T47D (cell line): ENCODE measurements around the gene OXLD1.

Experiments used
- DNase-seq, 2 experiments: peaks; one replicate each; pipeline versions ENCODE4 v3.0.0 to v3.0.0-alpha.2; 2011 to 2012; ENCODE audit warnings: low read depth in 1 of 2, low spot score in 1 of 2
- JUND ChIP-seq: IDR thresholded peaks from 2 replicates; pipeline ENCODE4 v1.6.1; 2012; ENCODE audit warnings: low read depth
- in situ Hi-C: cut with HindIII; loops from 2 replicates; pipeline ENCODE4 v1.10.0; 2016; ENCODE audit warnings: low sequenced_read_pairs, low pct_unique_long_range_greater_than_20kb

The OXLD1 gene

DNA sequence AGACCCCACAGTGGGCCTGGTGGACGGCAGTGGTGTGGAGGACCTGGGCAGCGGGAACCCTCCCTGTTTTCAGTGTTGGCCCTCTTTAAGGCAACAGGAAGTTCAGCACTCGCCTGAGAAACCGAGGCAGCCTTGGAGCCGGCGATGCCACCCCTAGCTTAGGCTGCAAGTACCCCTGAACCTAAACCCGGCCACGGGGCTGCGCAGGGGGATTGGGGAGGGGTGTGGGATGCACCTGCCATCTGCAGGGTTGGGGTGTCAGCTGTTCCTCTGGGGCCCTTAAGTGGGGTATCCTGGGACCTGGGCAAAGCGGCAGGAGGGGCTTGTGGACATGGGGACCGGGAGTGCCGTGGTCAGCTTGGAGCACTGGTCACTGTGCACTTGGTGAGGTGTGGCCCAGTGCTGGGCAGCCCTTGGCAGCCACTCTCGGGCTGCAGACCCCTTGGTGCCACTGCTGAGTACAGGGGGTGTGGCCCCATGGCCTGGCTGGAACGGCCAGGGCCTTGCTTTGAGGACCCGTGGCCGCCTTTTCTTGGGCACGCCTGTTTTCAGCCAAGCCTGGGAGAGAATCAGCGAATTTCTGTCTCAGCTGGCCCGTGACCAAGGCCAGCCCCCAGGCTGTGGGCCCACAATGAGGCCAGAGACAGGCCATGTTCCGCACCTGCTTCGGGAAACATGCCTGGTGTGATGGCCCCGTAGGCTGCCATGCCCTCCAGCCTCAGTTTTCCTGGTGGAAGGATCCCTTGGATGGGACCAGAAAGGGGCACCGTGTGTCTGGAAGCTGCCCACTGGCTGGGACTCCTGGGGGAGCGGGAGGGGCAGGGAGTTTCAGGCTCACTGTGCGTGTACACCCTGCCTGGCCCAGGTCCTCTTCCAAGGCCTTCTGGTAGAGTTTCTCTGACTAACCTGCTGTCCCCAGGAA is 41.6 kb upstream of the OXLD1 start:
- TF ChIP-seq JUND = no peak
- DNase-seq = no peak
- in situ Hi-C loops = no loop called here

DNA sequence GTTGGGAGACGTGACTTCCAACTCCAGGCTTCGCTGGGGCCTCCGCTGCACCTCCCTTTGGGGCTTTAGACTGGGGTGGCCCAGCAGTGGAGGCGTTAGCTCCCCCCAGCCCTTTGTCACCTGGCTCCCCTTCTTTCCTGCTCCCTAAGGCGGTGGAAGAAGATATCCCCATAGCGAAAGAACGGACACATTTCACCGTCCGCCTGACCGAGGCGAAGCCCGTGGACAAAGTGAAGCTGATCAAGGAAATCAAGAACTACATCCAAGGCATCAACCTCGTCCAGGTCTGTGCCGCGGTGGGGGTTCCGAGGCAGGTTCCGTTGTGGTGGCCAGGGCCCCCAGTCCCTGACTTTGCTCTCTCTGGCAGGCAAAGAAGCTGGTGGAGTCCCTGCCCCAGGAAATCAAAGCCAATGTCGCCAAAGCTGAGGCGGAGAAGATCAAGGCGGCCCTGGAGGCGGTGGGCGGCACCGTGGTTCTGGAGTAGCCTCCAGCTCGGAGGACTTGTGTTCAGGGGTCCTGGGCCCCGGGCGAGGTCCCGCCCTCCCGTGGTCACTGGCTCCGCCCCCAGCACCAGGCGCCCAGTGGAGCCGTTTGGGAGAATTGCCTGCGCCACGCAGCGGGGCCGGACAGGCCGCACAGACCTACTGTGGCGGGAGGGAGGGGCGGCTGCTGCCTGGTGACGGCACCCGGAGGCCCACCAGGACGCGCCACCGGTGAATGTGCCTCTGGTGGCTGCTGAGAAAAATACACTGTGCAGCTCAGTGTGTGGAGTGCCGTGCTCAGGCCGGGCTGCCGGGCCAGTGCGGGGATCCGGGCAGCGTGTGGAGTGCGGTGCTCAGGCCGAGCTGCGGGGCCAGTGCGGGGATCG is 40.6 kb upstream of the OXLD1 start:
- TF ChIP-seq JUND = no peak
- in situ Hi-C loops = no loop called here
- DNase-seq = no peak

DNA sequence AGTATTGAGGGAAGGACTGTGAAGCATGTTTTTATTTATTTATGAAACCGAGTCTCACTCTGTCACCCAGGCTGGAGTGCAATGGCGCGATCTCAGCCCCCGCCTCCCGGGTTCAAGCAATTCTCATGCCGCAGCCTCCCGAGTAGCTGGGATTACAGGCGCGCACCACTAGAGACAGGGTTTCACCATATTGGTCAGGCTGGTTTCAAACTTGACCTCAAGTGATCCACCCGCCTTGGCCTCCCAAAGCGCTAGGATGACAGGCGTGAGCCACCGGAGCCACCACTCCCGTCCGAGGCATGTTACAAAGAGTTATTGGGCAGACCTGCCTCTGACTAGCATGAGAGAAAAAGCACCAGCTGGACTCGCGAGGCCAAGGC is 39.8 kb upstream of the OXLD1 start:
- TF ChIP-seq JUND = no peak
- in situ Hi-C loops = no loop called here
- DNase-seq = no peak

DNA sequence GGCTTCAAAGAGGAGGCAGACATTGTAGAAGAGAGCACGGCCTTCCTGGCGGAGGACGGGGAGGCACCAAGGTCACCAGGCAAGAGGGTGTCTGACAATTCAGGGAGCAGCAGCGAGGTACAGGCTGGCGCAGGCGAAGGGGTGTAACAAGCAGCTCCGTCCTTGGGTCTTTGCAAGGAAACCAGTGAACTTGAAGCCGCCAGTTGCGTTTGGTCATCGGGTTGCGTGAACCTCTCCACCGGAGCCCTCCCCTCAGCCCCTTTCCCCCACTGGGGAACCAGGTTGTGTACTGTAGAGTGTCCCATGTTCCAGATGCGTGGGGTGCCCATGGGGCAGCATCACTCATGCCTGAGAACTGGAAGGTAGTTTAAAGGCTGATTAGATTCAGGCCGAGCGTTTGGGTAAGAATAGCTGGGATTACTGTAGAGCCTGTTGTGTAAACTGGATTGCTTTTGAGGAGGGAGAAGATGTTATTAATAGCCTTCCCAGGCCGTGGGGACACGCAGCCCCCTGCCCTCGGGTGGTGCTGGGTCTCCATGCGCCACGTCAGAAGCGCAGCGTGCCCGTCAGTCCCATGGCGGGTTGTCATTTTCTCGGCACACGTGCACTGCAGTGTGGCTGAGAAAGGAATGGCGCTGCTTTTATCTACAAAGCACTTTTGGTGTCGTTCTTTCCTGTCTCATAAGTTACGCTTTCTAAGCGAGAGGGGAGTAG is 39.3 kb upstream of the OXLD1 start:
- no peak for DNase-seq
- in situ Hi-C loops = no loop called here
- TF ChIP-seq JUND = no peak

DNA sequence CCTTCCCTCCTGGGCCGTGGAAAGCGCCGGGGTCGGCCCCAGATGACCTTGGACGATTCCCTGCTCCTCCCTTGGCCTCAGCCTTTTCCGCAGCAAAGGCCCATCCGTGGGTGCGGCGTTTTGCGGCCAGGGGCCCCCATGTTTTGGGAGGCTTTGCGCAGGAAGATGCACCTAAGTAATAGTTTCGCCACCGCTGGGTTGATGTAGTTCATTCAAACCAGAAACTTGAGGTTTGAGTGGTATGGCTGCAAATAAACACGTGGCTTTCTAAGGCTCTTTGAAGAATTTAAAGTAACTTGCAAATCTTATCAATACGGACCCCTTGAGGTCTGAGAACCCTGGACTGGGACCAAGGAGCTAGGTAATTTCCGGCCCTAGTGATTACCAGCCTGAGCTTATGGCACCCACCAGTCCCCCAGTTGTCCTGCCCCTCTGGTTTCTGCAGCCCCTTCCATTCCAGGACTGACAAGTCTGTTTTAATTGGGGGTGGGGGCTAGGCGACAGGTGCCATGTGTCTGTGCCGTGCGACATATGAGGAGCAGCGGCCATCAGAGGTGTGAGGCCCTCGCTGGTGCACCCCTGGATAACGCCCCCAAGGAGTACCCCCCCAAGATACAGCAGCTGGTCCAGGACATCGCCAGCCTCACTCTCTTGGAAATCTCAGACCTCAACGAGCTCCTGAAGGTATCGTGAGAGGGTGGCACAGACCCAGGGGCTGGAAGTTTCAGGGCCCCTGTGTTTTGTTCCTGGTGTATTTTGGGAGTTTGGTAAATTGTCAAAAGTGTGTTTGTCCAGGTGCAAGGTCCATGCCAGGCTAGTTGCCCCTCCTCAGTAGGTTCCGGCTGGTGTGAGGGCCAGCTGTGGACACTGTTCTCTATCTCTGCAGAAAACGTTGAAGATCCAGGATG is 37.6 kb upstream of the OXLD1 start:
- TF ChIP-seq JUND = no peak
- in situ Hi-C loops = no loop called here
- DNase-seq = no peak

DNA sequence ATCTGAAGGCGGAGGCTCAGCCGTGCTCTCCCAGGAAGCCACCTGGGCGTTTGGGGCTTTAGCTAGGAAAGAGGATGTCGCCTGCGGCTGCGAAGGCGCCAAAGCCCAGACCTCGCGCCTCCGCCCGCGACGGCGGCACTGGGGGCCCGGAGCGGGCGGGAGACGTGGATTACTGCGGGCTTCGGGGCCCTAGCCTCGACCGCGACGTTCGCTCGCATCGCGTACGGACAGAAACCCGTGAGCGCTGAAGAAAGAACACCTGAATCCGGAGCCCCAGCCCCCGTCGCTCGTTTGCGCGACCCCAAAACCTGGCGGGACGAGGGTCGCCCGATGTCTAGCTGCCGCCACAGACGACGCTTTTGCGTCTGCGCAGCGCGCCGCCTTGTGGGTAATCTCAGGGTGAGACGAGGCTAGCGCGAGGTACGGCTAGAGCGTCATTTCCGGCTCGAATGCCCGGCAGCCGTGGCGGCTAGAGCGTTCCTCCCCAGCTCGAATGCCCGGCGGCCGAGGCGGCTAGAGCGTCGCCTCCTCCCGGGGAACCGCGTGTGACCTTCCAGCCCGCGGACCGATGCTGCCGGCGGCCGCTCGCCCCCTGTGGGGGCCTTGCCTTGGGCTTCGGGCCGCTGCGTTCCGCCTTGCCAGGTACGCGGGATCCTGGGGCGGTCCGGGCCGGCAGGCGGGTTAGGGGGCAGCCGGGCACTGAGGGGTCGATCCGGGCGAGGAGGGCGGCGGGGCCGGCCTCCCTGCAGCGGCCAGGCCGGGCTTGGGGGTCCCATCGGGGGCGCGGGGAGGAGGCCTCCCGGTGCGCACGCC is 36.7 kb upstream of the OXLD1 start, which contains the start of gene MRPL12:
MRPL12 (plus strand) TSS at position 434 of the 813 bp plus-strand sequence; CDS start at position 569, 135 bp downstream.
- no peak for TF ChIP-seq JUND
- in situ Hi-C loops = no loop called here
- peak; percentile 95 to 99 for DNase-seq

DNA sequence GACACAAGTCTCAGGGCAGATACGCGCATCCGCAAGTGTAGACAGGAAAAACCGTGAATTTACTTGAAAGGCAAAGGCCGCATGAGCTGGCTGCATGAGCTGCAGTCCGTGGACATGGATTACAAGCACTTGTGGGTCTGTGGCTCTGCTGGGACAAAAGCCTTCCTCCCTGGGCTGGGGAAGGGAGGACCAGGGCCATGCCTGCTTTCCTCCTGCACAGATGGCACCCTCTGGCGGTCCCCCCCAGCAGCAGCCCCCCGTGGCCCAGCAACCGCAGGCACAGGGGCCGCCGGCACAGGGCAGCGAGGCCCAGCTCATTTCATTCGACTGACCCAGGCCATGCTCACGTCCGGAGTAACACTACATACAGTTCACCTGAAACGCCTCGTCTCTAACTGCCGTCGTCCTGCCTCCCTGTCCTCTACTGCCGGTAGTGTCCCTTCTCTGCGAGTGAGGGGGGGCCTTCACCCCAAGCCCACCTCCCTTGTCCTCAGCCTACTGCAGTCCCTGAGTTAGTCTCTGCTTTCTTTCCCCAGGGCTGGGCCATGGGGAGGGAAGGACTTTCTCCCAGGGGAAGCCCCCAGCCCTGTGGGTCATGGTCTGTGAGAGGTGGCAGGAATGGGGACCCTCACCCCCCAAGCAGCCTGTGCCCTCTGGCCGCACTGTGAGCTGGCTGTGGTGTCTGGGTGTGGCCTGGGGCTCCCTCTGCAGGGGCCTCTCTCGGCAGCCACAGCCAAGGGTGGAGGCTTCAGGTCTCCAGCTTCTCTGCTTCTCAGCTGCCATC is 35.1 kb upstream of the OXLD1 start:
- in situ Hi-C loops = no loop called here
- DNase-seq = no peak
- no peak for TF ChIP-seq JUND

DNA sequence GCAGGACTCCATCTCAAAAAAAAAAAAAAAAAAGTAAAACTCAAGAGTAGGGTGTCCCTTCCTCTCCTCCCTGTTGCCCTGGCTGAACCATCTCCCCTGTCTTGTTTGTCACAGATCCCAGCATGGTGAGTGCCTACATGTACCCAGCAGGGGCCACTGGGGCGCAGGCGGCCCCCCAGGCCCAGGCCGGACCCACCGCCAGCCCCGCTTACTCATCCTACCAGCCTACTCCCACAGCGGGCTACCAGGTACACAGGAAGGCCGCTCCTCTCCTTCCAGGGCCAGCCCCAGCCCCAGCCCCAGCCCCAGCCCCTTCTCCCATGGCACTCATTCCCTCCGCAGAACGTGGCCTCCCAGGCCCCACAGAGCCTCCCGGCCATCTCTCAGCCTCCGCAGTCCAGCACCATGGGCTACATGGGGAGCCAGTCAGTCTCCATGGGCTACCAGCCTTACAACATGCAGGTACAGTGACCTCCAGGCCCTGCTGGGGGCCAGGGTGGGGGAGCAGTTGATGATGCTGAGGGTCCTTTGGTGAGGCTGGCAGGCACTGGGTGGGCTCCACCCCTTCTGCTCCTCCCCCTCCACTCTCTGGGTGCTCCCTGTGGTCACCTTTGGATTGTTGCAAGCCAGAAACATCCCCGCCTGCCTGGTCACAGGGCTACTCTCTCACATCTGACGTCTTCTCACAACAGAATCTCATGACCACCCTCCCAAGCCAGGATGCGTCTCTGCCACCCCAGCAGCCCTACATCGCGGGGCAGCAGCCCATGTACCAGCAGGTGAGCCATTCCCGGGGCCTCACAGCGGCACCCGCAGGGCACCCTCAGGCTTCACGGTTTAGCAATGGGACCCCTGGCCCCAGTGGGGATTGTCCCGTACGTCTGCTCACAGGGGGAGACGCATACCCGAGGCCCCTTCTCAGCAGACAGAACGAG is 34.2 kb upstream of the OXLD1 start:
- no peak for DNase-seq
- in situ Hi-C loops = no loop called here
- TF ChIP-seq JUND = no peak

DNA sequence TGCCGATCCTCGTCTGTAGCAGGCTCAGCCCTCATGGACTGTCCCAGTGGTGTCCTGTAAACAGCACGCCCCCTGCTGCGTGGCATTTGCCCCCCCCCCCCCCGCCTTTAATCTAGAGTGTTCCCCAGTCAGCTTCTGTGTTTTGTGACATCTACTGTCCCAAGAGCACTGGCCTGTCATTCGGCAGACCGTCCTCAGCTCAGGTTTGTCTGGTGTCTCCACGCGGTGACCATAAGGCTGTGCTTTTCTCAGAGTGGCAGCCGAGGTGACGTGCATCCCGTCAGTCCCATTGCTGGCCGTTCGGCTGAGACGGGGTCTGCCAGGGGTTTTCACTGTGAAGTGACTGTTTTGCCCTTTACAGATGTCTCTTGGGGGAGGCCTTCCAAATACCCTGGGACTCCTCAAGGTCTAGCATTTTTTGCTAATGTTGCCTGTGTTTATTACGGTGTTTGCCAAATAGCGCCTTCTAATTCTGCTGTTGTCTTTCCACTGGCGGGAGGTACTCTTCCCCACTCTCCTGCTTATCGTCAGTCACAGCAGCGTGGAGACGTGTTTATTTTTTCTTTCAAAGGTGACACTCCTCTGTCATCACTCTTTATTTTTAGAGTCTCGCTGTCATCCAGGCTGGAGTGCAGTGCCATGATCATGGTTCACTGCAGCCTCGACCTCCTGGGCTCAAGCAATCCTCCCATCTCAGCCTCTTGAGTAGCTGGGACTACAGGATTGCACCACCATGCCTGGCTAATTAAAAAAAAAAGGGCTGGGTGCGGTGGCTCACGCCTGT is 31.0 kb upstream of the OXLD1 start:
- in situ Hi-C loops = no loop called here
- DNase-seq = no peak
- TF ChIP-seq JUND = no peak
